GM19240 (cell line): Measurements from ENCODE around the gene PIK3C3.
"Not testable (repeated sequence)": the region's sequence is repeated elsewhere in the genome, so short reads cannot be mapped to it uniquely, and the experiment has no call there.

Experiments used
- DNase-seq: peaks from one replicate; pipeline ENCODE4 v3.0.0; 2011; ENCODE audit warnings: low spot score; ENCODE audit not compliant: insufficient read length

Gene PIK3C3

GRCh38 chr18:42024131-42024530, 69.1 kb downstream of the PIK3C3 start:
- no peak for DNase-seq

GRCh38 chr18:42025491-42025890, 70.5 kb downstream of the PIK3C3 start:
- no peak for DNase-seq

DNA sequence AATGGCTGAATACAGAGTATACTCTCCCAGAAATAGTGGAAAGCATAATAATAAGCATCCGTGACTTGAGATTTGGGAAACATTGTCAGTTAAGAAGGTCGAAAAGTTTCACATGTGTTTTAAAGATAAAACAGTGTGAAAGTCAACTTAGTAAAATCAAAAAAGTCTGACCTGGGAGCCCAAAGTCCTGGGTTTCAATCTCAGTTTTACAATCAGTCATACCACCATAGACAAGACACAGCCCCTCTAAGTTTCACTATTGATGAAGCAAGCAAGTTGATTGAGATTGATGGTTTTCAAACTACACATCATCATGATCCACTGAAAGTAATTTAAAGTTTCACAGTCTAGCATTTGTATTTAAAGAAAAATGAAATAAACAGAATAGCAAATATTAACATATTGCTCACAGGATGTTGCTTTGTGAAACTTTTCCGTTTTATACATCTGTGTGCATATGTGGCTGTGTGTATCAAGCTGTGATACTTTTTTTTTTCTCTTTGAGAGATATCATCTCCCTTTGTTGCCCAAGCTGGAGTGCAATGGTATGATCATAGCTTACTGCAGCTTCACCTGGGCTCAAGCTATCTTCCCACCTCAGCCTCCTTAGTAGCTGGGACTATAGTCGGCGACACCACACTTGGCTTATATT, 71.1 kb downstream of the PIK3C3 start:
- no peak for DNase-seq

GRCh38 chr18:42028247-42028832, 73.3 kb downstream of the PIK3C3 start:
- no peak for DNase-seq

- no peak for DNase-seq
Measured at GRCh38 chr18:42029092-42029491, 74.1 kb downstream of the PIK3C3 start.

- no peak for DNase-seq
Measured at GRCh38 chr18:42030586-42031182, 75.7 kb downstream of the PIK3C3 start.

DNA sequence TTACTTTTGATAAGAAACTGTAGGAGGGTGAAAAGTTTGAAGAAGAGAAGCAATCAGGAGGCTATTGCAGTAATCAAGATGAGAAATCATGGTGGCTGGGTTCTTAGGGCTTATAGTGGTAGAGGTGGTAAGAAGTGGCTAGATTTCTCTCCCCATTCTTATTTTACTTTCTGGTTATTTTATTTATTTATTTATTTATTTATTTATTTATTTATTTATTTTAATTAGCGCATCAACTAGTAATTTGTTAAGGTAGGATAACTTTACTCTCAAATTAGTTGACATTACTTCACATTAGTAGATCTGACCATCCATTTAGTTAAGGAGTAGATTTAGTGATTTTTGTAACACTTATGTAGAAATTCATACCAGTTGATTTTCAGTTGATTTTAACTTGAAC, 77.4 kb downstream of the PIK3C3 start:
- no peak for DNase-seq

- no peak for DNase-seq
Measured at GRCh38 chr18:42033137-42033810, 78.2 kb downstream of the PIK3C3 start.

DNA sequence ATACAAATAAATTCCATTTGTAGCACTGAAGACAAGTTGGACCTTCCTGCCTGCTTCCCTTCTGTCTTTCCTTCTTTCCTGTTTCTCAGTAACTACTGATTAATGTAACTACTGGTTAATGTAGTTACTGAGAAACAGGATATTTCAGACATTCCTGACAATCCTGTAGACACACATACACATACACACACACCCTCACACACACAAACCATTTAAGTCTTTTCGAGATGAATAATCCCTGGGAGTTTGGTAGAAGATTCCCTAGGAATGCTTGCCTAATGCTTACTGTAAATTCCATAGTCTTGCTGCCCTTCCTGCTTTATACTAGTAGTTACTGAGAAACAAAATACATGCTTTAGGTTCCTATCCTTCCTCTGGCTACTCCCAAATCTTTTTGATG, 83.9 kb downstream of the PIK3C3 start:
- DNase-seq: no peak

DNA sequence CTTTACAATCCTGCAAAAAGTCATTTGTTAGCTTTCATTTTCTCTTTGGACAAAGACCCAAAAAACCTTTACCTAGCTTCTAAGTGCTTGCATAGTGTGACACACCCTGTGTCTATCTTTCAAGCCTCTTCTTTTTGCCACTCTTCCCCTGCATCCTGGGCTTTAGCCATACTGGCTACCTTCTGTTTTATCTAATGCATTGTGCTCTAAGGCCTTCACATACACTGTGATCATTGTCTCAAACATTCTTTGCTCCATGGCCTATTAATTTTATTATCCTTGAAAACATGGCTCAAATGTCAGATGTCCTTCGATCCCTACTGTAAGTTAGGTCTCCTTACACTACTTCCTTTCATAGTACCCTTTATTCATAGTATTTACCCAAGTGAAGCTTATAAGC, 84.4 kb downstream of the PIK3C3 start:
- DNase-seq: no peak

- no peak for DNase-seq
Measured at GRCh38 chr18:42041793-42042192, 86.8 kb downstream of the PIK3C3 start.

DNA sequence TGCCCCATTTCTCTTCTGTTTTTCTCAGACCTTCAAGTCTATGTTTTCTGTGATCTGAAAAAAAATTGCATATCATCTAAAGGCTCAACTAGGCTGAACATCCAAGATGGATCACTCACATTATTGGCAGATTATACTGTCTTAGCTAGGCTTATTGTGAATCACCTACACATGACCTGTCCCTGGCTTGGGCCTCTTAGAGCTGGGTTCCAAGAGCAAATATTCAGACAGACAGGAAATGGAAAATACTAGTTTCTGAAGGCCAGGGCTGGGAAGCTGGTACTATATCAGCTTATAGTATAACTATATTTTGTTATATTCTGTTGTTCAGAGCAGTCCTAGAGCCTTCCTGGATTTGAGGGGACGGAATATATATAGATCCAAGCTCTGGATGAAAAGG, 90.3 kb downstream of the PIK3C3 start:
- no peak for DNase-seq

- no peak for DNase-seq
Measured at GRCh38 chr18:42047721-42048120, 92.7 kb downstream of the PIK3C3 start.

DNA sequence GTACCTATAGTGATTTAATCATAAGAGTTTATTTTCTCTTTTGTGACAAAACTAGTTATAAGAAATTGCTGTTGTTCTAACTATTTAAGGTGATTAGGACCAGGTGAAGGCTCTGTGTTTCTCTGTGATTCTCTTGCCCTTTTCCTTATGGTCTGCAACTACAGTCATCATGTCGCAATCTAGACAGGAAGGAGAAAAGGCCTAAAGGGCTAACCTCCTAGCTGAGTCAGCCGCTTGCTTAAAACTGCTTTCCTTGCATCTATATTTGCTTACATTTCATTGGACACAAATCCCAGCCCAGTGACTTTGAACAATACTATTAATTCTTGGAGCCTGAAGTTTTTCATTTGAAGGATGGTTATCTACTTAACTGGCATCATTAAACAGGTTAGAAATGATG, 93.1 kb downstream of the PIK3C3 start:
- no peak for DNase-seq

DNA sequence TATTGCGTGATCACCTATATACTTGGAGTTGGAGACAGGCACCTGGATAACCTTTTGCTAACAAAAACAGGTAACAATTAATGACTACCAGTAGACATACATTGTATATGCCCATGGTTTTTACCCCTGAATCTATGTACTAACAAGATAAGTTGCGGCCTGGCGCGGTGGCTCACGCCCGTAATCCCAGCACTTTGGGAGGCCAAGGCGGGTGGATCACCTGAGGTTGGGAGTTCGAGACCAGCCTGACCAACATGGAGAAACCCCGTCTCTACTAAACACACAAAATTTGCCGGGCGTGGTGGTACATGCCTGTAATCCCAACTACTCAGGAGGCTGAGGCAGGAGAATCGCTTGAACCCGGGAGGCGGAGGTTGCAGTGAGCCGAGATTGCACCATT, 94.5 kb downstream of the PIK3C3 start:
- not testable (repeated sequence) for DNase-seq

- no peak for DNase-seq
Measured at GRCh38 chr18:42051411-42051810, 96.4 kb downstream of the PIK3C3 start.

DNA sequence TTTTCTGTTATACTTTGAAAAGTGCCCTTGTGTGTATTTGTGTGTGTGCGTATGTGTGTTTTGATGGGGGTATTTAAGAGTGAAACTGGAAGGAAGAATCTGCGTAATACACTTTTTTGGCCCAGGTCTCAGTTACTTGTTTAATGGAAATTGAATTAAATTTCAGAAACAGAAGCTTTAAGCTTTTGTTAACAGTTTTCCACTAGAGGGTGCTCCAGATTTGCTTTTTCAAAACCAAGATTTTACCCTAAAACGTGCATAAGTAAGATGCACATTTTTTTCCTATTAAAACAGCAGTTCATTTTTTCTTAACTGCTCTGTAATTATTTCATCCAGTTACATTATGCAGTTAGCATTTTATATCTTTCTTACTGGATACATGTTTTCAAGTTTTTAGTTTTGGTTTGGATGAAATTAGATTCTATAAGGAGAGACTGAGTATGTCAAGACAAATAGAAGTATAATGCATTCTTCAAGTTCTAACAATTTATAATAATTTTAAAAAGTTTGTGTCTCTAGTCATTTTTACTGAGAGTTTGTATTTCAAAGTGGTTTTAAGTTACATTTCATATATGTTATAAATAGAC, 97.2 kb downstream of the PIK3C3 start:
- DNase-seq: no peak

DNA sequence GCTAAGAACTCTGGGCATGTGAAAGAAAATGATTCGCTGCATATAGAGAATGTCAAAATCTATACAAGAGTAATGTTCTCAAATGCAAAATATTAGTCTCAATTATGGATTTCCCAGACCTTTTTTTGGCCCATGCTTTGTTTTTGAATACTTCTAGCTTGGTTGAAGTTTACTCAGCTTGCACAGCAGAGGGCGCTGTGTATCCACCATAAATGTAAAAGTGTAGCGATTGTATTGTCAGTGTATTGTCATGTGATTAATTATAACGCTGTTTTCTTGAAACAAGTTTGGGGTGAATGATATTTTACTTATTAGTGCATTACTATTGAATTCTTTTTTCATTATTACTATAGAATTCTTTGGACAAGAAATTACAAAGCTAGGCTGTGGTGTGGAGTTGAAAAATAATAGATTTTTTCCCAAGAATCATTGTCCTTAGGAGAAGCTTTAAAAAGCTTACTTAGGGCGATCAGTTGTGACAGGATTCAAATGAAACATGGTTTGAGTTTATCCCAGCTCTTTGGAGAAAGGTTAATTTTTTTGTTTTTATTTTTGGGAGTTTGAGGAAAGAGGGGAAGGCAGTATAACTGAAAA, 98.3 kb downstream of the PIK3C3 start:
- no peak for DNase-seq

- no peak for DNase-seq
Measured at GRCh38 chr18:42064109-42064508, 109.1 kb downstream of the PIK3C3 start.

- no peak for DNase-seq
Measured at GRCh38 chr18:42067518-42067917, 112.5 kb downstream of the PIK3C3 start.

DNA sequence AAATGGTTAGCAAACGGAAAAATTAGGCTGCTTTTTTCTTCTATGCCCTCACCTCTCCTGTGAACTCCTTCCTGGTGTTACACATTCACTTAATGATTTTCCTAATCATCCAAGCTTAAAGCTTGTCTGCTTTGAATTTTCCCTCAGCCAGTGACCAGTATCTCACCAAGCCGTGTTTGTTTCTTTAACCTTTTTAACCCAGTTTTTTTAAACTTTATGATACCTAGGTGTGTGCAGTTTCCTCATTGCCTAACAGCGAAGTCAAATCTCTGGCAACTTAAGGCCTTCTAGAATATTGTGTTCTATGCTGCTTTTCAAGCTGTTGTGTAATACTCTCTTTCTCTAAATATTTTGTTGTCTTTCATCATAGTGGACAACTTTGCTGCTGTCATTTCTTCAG, 113.0 kb downstream of the PIK3C3 start:
- DNase-seq: no peak

DNA sequence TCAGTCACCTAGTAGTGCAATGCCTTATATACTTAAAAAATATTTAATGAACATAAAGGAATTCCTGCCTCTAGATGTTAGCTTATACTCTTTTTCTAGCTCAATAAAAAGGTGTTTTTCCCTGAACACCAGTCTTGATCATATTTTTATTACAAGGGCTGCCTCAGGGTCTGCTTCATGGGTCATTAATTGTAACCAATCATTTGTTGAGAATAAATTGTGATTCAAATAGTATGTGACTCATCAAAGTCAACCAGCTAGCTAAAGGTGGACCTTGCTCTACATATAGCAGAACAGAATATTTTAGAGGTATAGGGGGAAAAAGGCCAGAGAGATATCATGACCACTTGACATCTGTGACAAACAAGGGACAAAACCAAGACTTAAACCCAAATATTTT, 114.0 kb downstream of the PIK3C3 start:
- no peak for DNase-seq
